GM21423 (cell line): ENCODE measurements around the gene LAMB1.

ENCODE experiments used
- ATAC-seq: cut with Tn5 transposase; IDR thresholded peaks from one replicate; pipeline ENCODE4 v1.9.1; 2021; ENCODE audit warnings: mild to moderate bottlenecking, moderate library complexity; ENCODE audit not compliant: unreplicated experiment

Gene LAMB1

DNA sequence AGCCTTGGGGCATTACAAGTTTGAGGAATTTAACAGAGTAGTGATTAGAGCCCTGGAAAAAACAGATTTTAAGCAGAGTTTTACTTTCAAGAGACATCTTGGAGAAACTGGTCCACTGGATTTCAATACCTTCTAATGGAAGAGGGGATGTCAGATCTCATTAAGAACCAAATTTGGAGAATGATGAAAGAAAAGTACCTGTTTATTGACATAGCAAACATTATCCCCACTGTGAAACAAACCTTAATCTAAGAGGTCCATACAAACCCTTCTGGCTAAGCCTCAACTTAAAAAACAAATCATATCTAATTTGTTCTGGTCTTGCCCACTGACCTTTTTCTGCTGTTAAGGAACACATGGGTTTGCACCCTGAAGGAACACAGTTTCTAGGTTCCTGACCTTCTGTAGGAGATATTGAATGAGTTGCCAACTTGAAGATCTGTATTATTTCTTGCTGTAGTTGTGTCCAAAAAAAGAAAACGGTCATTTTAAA lies 53.5 kb downstream of the LAMB1 start:
- ATAC-seq, result no peak

DNA sequence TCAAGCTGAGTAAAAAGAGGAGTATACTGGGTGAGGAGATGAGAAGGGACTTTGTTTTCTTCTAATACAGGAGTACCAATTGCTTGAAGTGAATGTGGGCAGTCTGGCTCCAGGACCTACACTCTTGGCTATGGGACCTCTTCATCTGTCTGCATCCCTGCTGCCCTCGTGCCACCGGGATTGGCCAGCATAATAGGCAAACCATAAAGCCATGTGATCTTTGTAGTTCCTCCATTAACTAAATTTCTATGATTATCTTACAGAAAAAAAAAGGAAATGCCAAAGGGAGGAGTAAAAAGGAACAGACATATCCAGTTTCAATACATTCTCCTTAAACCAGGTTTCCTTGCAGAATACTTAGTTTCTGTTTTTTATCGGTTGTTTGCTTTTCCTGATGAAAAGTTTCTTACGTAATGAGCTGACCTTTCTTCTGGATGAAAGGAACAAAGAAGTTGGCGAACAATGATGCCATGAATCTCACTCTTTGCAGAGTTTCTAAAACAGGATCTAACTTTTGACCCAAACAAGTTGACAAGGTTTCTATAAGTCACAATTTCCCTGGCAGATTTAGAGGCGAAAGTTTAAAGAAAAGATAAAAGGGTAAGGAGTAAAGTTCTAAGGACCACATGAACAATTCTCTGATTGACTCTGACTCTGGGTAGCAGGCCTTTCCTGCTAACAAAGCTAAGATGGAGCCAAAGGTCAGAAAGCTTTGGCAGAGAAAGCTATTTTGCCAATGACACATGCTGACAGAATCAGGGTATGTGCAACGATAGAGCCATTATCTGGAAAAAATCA lies 54.1 kb downstream of the LAMB1 start:
- no peak for ATAC-seq

DNA sequence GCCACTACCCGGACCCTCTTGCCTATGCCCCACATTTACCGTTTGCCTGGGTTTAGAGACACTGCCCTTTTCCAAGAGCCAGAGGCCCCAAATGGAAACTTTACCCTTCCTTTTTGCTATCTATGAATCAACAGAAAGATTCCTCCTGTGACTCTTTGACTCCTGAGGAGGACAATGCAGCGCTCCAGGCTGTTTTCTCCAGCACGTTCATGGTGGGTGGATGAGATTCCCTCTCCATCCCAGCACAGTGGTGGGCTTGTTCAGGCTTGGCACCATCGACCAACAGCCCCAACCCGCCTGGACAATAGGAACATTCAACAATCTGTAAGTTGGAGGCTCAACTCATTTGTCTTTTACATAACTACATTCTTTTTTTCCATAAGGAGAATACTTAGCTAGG lies 56.1 kb downstream of the LAMB1 start:
- ATAC-seq, result no peak

DNA sequence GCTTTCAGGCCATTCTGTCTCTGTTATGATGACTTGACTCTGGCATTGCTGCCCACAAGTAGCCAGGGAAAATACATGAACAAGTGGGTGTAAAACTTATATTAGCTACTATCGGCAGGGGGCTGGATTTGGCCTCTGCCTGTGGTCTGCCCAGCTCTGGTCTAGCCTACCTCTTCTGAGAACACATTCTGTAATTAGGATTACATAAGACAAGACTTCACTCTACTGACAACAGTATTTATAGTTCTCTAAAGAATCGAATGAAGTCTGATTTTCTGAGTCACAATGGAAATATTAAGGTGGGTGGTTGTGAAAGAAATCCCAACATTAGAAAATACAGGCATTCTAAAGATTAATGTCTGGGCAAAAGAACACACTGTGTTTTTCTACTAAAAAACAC lies 56.5 kb downstream of the LAMB1 start:
- ATAC-seq, result no peak

DNA sequence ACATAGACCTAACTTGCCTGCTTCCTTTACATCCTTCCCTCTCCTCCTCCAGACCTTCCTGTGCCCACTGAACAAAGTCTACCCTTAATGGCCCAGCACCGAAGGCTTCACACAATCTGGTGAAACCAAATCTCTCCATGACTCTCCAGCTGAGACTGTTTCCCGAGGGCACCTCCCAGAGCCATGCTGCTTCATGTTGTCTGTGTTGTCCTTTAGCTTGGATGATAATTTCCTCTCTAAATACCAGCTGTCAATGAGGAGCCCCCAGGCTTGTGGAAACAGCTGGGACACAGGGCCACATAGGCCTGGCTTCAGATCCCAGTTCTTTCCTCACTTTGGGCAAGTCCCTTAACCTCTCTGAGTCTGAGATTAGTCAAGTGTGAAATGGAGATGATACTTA lies 57.6 kb downstream of the LAMB1 start:
- no peak for ATAC-seq

DNA sequence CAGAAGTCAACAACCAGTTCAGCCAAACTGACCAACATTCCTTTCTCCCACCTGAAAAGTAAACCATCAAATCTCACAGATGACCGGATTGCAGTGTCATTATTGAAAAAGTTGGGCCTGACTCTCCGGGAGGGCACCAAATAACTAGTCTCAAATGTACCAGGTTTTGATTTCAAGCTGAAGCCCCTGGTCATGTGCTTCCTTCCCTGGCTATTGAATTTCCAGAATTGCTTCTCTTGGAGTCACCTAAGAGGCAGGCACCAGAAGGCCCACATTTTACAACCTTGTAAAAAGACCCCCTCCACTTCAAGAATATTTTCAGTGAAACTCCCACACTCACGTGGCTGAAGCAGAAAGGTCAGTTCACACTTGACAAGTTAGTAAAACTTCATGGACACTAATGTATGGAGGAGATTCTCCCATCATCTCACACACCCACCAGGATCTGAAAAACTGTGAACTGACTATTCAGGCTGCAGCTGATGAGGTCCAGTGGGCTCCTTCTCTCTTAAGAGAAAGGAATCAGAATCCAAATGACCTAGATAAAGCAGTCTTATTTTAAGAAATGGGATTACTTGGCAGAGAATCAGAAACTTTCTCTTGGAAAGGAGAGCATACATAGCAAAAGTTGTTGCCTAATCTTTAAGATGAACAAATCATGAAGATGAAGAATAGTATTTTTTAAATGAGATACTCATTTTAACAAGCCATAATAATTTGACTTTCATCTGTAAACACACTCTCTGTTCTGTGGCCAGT lies 58.4 kb downstream of the LAMB1 start:
- ATAC-seq, result no peak

DNA sequence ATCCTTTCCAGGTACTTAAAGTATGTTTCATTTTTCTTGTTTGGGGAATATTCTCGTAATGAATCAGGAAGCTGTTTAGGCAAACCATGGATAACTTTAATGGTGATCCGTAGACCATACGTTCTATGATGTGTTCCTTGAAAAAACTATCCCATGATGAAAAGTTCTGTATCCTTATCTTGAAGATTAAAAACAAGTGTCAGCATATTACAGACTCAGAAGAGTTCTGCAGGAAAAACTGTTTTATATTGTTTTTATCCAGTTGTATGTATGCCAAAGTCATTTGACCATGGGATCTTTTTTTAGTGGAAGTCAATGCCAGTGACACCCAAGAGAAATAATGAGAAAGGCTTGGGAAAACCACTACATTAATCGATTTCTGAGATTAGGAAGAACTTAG lies 59.9 kb downstream of the LAMB1 start:
- ATAC-seq, result no peak

DNA sequence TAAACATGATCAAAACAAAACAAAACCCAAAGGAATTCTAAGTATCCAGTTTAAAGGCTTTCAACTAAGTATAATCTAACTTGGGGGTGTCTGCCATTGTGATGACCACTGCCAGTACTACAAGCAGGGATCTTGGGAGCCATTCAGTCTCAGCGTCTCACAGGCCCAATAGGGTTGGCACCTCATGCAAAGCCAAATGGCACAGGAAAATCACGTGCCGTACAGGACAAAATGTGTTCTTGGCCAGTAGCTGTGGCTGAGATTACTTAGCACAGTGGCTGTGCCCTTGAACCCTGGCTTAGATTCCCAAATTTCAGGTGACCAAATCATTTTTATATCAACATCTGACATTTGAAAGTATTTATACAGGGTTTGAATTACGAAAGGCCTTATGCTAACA lies 62.0 kb downstream of the LAMB1 start:
- no peak for ATAC-seq

DNA sequence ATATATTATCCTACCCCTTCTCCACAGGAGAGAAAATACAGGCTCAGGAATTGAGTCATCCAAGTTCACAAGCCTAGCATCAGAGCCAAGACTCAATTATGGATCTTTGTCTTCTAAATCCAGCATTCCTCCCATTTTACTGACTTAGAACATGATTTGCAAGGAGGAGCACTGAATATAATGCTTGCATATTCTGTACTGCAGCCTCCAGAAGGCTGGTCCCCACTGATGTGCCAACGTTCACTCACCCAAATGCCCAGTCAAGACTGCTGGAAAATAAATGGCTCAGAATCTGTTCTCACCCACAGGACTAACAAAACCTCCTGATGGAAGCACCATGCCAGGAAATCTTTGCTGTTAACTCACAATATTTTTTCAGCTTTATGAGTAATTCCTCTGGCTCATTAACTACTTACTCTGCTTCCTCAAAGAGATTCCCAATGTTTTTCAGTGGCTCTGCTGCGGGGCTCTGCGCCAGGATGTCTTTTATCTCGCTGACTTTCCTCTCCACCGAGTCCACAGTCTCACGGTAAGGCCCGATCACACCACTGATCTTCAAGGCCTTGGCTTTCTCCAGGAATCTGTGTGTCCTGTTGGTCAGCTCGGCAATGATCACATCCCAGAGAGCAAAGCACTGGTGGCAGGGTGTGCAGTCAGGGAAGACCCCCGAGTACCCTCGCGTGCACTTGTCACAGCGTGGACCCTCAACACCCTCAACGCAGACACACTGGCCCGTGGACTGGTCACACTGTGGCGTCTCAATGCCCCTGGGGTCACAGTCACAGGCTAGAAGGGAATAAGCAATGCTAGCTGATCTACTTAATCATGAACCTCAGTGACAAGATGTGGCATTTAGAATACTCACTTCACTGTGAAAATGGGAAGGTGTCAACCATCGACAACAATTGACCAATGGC lies 63.1 kb downstream of the LAMB1 start:
- no peak for ATAC-seq

DNA sequence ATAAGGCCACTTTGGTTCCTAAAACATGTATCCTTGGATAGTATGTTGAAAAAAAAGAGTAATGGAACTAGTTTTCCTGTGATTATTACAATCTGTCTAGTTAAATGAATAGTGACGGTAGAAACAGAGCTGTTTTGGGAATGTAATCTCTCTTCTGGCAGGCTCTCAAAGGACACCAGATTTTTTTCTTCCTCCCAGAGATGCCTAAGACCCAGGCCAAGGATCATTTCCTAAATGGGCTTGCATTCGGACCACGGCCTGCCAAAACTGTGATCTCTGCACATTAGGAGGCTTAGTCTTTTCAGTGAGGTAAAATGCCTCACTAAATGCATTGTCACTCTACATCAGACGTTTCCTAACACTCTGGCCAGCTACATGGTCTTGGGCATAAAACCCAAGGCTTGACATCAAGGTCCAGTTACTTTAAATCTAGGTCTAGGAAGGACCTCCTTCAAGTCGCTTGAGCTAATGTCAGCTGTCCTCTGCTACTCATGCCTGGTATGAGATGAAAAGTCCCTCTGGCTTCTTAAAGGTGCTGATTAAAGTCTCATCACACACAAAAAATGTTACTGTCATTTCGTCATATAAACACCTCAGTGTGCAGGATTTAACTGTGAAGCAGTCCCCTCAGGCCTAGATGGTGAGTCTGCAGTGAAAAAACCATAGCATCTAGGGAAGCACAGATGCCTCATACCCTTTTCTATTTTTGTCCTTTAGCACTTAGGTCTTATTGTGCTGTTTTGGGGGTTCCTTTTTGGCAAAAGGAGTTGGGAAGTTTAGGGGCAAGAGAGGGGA lies 64.3 kb downstream of the LAMB1 start:
- no peak for ATAC-seq

DNA sequence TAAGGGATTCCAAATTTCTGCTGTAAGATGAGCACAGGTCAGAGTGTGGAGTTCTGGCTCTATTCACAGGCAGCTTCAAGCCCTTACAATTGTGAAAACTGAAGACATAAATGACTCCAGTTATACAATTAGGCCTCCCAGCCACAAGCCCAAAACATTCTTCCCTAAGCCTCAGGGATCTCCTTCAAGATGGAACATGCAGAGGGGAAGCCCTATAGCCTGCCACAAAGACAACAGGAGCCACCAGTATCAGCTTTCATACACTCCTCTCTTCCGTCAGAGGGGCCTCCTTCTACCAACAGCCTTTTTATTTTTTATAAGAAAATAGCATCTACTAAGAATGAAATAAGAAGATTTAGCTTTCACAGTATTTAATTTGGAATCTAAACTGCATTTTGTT lies 65.4 kb downstream of the LAMB1 start:
- ATAC-seq, result no peak

DNA sequence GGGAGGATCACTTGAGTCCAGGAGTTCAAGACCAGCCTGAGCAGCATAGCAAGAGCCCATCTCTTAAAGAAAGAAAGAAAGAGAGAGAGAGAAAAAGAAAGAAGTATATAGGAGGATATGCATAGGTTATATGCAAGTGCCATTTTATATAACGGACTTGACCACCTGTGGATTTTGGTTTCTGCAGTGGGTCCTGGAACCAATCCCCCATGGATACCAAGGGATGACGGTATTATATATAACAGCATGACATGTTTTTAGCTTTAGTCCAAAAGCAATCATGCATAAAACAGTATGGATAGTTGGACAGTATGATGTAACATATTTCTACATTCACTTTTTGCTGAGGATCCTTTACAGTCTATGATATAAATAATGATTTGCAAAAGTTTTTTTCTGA lies 66.6 kb downstream of the LAMB1 start:
- ATAC-seq, result no peak

DNA sequence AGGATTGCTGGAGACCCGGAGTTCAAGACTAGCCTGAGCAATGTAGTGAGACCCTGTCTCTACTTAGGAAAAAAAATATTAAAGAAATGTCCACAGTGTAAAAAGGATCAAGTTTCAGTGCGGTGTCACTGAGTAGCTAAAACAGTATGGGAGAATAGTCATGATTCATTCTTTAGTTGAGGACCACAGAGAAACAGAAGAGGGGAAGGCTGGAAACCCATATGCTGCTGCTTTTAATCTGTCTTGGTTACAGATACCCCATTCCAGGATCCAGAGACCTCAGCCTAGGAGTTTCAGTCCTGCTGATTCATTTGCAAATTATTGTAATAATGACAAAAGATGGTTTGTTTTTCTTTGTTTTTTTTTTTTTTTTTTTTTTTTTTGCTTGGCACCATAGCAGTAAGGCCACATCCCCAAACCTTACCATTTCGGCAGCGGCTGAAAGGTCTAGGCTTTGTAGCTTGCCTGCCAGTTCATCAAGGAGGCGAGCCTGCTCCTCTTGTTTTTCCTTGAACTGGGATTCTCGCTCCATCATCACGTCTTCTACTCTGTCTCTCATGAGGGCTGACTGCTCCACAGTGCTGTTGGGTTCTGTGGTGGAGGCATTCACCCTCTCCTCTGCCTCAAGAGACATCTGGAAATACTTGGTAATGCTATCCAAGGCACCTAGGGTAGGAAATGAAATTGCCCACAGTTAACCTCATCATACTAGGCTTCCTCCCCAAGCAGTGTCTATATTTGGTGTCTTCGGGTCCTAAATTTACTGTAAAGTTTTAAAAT lies 67.8 kb downstream of the LAMB1 start:
- ATAC-seq, result no peak

DNA sequence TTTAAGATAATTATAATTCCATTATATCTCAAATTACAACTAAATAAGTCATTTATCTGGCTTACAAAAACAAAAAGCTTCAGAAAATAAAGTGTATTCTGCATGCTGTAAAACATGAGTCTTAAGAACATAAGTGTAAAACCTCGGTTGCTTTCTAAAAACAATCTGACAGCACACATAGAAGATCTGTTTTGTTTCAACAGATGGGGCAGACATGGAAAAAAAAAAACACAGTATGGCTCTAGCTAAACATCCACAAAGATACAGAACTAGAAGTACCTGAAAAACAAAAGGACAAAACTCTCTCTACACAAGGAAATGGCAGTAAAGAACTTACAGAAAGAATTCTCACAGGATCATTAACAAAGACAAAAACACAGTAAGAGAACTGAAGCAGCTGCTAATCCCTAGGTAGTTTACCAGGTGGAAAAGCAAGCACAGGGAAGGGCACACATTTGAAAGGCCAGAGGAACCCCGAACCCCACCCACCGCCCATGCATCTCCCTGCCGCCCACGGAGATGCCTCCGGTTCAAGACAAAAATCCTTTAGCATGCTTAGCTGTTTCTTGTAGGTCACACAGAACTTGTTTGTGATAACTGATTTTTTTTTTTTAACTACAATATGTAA lies 69.5 kb downstream of the LAMB1 start:
- ATAC-seq, result no peak

DNA sequence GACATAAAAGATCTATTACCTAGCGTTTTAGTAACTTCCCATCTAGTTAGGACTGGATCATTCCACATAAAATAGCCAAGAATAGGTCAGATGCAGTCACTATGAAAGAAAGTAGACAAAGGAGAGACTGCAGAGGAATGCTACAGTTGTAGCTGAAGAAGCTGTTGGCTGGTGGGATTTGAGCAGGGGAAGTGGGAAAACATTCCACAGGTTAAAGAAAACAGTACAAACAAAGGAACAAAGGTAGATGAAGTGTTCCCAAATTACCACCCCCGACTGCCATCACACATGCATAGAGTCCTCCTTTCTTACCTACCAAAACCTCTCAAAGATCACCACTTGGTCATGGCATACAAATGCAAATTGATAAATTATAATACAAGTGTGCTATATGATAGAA lies 70.2 kb downstream of the LAMB1 start:
- ATAC-seq, result no peak

DNA sequence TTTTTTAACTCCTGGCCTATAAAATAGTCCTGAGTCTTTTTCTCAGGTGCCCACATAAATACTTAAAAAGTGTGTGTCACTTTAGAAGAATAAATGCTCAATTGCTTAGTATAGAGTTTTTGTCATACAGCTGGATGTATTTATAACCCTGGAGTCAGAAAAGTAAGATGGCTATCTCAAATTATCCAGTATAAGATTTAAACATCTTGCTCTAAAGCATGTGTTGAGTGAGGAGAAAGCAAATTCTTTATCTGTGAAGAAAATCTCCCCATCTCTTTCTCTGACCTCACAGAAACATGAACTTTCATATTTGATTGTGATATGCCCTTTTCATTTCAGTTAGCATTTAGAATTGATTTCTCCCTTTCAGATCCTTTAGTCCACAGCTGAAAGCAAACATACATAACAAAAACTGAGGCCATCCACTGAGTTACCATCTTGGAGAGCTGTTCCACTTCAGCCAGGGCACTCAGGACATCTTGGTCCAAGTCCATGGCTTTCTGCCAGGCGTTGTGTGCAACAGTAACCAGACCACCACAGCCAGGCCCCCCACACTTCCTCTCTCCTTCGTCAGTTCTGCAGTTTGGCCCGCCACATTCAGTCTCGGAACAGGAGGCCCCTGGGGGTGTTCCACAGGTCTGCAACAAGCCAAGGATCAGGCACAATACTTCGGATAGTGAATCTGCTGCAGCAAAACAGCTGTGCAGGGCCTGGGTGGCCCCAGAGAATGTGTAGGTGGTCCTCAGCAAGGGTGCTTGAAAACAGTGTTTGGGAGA lies 71.0 kb downstream of the LAMB1 start:
- no peak for ATAC-seq

DNA sequence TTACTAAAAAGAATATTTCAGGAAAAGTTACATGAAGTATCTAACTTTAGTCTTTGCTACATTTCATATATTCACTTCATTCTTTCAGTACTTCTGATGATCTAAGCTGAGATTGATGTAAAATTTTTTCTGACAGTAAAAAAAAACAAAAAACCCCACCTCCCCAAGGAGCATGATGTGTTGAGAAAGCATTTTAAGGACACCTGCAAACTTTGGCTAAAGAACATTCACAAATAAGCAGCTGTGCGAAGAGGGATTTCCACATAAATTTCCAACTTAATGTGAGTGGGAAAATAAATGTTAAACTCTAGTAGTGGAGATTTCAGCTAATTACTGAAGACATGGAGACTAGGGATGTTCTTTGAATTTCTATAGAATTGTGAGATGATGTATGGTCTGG lies 76.5 kb downstream of the LAMB1 start:
- ATAC-seq, result no peak

DNA sequence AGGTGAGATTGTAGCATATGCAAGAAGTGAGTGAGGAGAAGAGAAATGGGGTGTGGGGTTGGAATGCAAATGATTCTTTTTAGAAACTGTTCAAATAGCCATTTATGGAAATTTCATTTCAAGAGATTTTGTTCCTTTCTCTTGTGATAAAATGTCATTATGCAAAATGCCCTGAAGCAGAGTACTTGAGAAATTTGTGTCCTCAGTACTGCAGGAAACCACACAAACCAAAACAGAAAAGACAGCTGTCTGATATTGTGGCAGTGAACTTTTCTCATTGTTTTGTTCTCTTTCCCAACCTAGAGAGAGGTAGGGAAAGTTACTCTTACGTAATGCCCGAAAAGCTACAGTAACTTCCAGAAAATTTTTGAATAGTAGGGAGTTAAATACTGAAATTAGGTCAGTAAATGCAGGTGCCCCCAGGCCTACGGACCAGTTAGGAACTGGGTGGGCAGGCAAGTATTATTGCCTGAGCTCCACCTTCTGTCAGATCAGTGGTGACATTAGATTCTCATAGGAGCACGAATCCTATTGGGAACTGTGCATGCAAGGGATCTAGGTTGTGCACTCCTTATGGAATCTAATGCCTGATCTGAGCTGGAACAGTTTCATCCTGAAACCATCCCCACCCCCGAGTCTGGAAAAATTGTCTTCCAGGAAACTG lies 78.0 kb downstream of the LAMB1 start:
- peak; percentile 94 for ATAC-seq
